Sigmoid colon (tissue), 3 donors: Measurements from ENCODE around the gene CRIP2.

Experiments used
- CTCF ChIP-seq, 4 experiments: fragments of 450-650 bp in 3 of 4; fragments of 200-600 bp in 1 of 4; IDR thresholded peaks; one replicate each; pipeline ENCODE4 v1.5.1; 2016 to 2019; ENCODE audit warnings: antibody characterized with exemption in 4 of 4, mild to moderate bottlenecking in 3 of 4, moderate library complexity in 2 of 4
- POLR2A ChIP-seq, 2 donors: fragments of 450-650 bp; IDR thresholded peaks; one replicate each; pipeline ENCODE4 v1.6.1; 2016; ENCODE audit warnings: antibody characterized with exemption in 2 of 2, mild to moderate bottlenecking in 2 of 2, moderate library complexity in 2 of 2

- TF ChIP-seq POLR2A (IDR thresholded peaks at IDR 0.05) (no peak), CTCF (IDR thresholded peaks at IDR 0.05) (no peak)
These were observed 9.7 kb downstream of the CRIP2 start for GRCh38 chr14:105484069-105484996.
